Measurements from ENCODE around the gene AIFM3.

AIFM3 gene

GRCh38 chr22:21028277-21029251 lies 61.5 kb downstream of the AIFM3 start:
- no peak for DNase-seq (ENCODE audit: low read depth in 2 of 2)

GRCh38 chr22:21029486-21030025 lies 62.5 kb downstream of the AIFM3 start:
- no peak for DNase-seq (ENCODE audit: low read depth in 2 of 2)

- no peak for DNase-seq (ENCODE audit: low read depth in 2 of 2)
Observed at GRCh38 chr22:21030032-21030431, 63.0 kb downstream of the AIFM3 start.
